ENCODE measurements around the gene NUDT3. TPM values are rescaled to one million over a fixed set of nuclear protein-coding genes. Genes with fewer than 3 reads are reported as not detected.
A peak's percentile ranks its signal among the peaks of the same experiment; 100 is the strongest.

NUDT3 gene
- total and polyA plus RNA-seq, 9 of the 15 experiments (the other 6 are each of a cell fraction or from before 2014, with no cell fraction given) = 5.4 to 81.2 (median 56.4) TPM

GRCh38 chr6:34386316-34387137 lies 5.9 kb downstream of the NUDT3 start (continued):
- no peak for TF ChIP-seq ZNF398 (CRISPR knock-in tag; IDR thresholded peaks at IDR 0.05)
- peak; percentile 75 for TF ChIP-seq ZNF384 (IDR thresholded peaks at IDR 0.05; ENCODE audit: low read depth, low read length)
- TF ChIP-seq NR0B1 (IDR thresholded peaks at IDR 0.05; ENCODE audit: partially characterized antibody) = no peak
- no peak for TF ChIP-seq ASH1L (IDR thresholded peaks at IDR 0.05; ENCODE audit: borderline replicate concordance, low read depth, partially characterized antibody)
- TF ChIP-seq ZBTB40 (IDR thresholded peaks at IDR 0.05) = peak; percentile 84
- peak; percentile 87 for TF ChIP-seq ZBTB40 (CRISPR knock-in tag; IDR thresholded peaks at IDR 0.05)
- no peak for TF ChIP-seq ELK3 (CRISPR knock-in tag; IDR thresholded peaks at IDR 0.05)
- no peak for TF ChIP-seq MECOM (CRISPR knock-in tag; IDR thresholded peaks at IDR 0.05)
- TF ChIP-seq ZKSCAN1 (IDR thresholded peaks at IDR 0.05; ENCODE audit: low read depth, low read length) = peak; percentile 47; the same call in 1 of the 2 replicates
- no peak for TF ChIP-seq SRSF3 (IDR thresholded peaks at IDR 0.05; ENCODE audit: insufficient read depth, low read length)
- no peak for TF ChIP-seq CREBBP (IDR thresholded peaks at IDR 0.05; ENCODE audit: low read depth, low read length)
- TF ChIP-seq CHD1 (IDR thresholded peaks at IDR 0.05; ENCODE audit: low read length) = no peak
- TF ChIP-seq XRCC4 (IDR thresholded peaks at IDR 0.05; ENCODE audit: extremely low read depth, insufficient read depth, insufficient read length) = no peak
- no peak for TF ChIP-seq MAFK (IDR thresholded peaks at IDR 0.05; ENCODE audit: low read length)
